Lower leg skin (tissue), 4 donors: Measurements from ENCODE around the gene TMC1. TPM values are rescaled to one million over a fixed set of nuclear protein-coding genes. Genes with fewer than 3 reads are reported as not detected.

ENCODE experiments used
- DNase-seq, 2 donors: peaks; one replicate each; pipeline ENCODE4 v3.0.0-alpha.2; 2019; ENCODE audit warnings: low spot score in 2 of 2
- H3K4me3 ChIP-seq: fragments of 200-600 bp; sonication (generic); 2 replicates; pipeline ENCODE4 v1.5.1; 2017; ENCODE audit warnings: mild to moderate bottlenecking, low read depth; ENCODE audit not compliant: poor library complexity, severe bottlenecking
- POLR2A ChIP-seq, 2 donors: fragments of 450-650 bp; IDR thresholded peaks; one replicate each; pipeline ENCODE4 v1.6.1; 2016 to 2017; ENCODE audit warnings: antibody characterized with exemption in 2 of 2, mild to moderate bottlenecking in 1 of 2, moderate library complexity in 1 of 2
- WGBS, 2 donors: methylation state at CpG; one replicate each; pipeline ENCODE4 v1.1.5; 2018; 5-methylcytosine and 5-hydroxymethylcytosine counted together
- intact Hi-C: fragments of 100-400 bp; cut with DNase I; formaldehyde crosslinking; loops from one replicate; pipeline ENCODE4 v1.15.0; 2023; ENCODE audit warnings: low total_unique reads
- total RNA-seq, 4 donors: library from RNA; depleted of rRNA; stranded (reverse); fragments of >200 nt; gene quantifications; one replicate each; pipeline ENCODE4 v1.1.0, GENCODE V29; 2016
- TF ChIP-seq, protein P1 (sequence below), 3 donors: fragments of 450-650 bp; IDR thresholded peaks; one replicate each; pipeline ENCODE4 v1.5.1; 2016; ENCODE audit warnings: antibody characterized with exemption in 3 of 3, mild to moderate bottlenecking in 3 of 3, moderate library complexity in 2 of 3

Gene TMC1
- total RNA-seq, 4 donors from 2014 or later, result 0.13 to 0.46 TPM; not detected in 2

DNA sequence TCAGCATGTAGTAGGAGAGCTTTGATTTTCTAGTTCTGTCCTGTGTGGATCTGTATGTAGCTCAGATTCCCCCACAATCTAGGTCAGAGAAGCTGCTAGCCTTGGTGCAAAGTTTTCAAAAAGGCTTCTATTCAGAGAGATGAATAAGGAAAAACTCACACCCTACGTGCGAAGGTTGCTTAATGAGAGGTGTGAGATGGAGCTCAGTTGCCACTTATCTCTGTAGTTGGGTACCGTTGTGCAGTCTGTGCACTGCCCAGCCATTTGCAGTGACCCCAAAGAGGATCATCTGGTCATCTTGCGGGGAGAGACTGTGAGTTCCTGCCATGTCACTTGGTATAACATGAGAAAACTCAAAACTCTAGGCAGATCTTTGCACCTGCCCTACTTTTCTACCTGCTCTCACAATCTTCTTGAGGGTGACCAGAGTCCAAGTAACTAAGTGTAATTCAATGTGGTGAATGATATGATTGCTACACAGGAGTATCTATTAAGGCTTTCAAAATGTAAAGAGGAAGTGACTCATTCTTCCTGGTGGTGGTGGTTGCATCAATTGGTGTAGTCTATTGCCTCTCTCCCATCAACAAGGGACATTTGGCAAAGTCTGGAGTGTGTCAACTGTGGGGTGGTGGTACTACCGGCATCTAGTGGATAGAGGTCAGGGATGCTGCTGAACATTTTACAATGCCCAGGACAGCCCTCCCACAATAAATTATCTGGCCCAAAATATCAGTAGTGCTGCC is 65.2 kb downstream of the TMC1 start:
- TF ChIP-seq, protein P1, sequence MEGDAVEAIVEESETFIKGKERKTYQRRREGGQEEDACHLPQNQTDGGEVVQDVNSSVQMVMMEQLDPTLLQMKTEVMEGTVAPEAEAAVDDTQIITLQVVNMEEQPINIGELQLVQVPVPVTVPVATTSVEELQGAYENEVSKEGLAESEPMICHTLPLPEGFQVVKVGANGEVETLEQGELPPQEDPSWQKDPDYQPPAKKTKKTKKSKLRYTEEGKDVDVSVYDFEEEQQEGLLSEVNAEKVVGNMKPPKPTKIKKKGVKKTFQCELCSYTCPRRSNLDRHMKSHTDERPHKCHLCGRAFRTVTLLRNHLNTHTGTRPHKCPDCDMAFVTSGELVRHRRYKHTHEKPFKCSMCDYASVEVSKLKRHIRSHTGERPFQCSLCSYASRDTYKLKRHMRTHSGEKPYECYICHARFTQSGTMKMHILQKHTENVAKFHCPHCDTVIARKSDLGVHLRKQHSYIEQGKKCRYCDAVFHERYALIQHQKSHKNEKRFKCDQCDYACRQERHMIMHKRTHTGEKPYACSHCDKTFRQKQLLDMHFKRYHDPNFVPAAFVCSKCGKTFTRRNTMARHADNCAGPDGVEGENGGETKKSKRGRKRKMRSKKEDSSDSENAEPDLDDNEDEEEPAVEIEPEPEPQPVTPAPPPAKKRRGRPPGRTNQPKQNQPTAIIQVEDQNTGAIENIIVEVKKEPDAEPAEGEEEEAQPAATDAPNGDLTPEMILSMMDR (IDR thresholded peaks at IDR 0.05), result no peak
- no peak for TF ChIP-seq POLR2A (IDR thresholded peaks at IDR 0.05)
- peak in 1 of 2 donors; percentile 55 for DNase-seq
- 69 to 75% methylated on average over 5 of the region's 5 CpGs for WGBS, 2 donors
- intact Hi-C loops, result no loop called here
- no peak overlapping the region for H3K4me3 ChIP-seq

DNA sequence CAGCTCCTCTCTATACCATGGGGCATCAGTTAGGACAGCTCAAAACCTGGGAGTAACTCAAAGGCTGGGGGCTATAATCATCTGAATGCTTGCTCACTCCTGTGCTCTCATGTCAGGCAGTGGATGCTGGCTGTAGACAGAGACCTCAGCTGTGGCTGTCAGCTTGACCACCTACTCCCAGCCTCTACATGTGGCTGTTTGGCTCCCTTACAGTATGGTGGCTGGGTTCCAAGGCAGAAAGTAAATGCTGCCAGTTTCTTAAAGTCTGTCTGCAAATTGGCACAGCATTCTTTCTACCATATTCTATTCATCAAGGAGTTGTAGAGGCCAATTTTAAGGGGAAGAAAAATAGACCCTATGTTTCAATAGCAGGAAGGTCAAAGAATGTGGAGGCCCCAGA is 66.9 kb downstream of the TMC1 start:
- DNase-seq, result no peak
- H3K4me3 ChIP-seq, result no peak overlapping the region
- intact Hi-C loops, result no loop called here
- TF ChIP-seq, protein P1 (IDR thresholded peaks at IDR 0.05), result no peak
- no peak for TF ChIP-seq POLR2A (IDR thresholded peaks at IDR 0.05)

DNA sequence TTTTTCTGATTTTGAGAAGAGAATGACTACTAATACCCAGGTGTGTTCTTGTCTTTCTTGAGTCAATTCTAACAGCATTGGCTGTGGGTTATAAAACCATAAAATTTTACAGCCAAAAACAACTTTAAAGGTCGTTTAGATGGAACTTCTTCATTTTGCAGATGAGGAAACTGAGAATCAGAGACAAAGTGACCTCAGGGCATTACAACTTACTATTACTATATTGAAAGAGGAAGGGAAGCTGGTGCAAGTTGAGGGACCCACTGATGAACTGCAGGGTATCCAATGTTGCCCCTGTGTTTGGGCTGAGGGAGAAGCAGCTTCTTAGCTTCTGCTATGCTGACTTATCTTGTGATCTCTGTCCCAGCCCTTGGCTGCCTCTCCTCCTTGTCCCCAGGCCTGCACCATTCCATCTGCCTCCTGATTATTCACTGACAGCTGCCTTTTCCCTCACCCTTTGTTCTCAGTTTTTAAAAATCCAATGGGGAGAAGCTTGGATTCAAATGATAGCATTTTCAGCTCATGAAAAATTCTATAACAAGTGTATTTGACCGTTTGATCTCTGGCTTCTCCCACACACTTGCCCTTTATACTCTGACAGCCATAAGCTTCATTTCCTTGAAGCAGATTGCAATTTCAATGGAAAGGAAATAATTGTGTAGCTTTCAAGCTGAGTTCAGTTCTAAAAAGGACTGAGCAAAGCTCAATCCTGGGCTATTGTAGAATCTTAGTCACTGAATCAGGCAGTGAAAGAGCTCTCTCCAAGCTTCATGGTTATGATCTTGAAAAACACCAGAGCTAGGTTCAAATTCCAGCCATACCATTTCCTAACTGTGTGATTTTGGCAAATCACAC is 68.5 kb downstream of the TMC1 start:
- intact Hi-C loops, result loop anchor here (5.0 kb wide), 2 partner anchors 223 to 298 kb away; partner anchors contain the start of gene ZFAND5
- DNase-seq, result no peak

DNA sequence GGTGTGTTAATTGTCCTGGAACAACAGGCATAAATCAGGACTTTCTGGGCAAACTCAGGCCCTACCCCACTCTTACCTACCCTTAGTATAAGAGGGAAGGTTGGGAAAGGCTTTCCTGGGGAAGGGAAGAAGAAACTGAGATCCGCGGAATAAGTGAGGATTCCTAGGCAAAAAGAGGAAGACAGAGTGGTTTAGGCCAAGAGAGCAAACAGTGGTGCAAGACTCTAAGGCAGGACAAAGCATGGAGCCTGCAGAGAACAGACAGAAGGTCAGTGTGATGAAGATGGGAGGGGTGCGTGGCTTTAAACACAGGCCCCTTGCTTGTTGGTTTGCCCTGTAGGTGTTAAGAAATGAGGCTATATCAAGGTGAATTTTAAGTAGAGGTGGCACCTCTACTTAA is 69.4 kb downstream of the TMC1 start:
- intact Hi-C loops, result loop anchor here (5.0 kb wide), 2 partner anchors 224 to 299 kb away; partner anchors contain the start of gene ZFAND5
- WGBS, 2 donors, result 91 to 92% methylated on average over 3 of the region's 3 CpGs
- DNase-seq, result no peak
- H3K4me3 ChIP-seq, result no peak overlapping the region
- TF ChIP-seq POLR2A (IDR thresholded peaks at IDR 0.05), result no peak
- TF ChIP-seq, protein P1 (IDR thresholded peaks at IDR 0.05), result no peak

More for the DNA sequence above, 68.5 kb downstream of the TMC1 start:
- 37 to 40% methylated on average over 2 of the region's 2 CpGs for WGBS, 2 donors
- no peak overlapping the region for H3K4me3 ChIP-seq
- TF ChIP-seq, protein P1 (IDR thresholded peaks at IDR 0.05), result no peak
- no peak for TF ChIP-seq POLR2A (IDR thresholded peaks at IDR 0.05)

DNA sequence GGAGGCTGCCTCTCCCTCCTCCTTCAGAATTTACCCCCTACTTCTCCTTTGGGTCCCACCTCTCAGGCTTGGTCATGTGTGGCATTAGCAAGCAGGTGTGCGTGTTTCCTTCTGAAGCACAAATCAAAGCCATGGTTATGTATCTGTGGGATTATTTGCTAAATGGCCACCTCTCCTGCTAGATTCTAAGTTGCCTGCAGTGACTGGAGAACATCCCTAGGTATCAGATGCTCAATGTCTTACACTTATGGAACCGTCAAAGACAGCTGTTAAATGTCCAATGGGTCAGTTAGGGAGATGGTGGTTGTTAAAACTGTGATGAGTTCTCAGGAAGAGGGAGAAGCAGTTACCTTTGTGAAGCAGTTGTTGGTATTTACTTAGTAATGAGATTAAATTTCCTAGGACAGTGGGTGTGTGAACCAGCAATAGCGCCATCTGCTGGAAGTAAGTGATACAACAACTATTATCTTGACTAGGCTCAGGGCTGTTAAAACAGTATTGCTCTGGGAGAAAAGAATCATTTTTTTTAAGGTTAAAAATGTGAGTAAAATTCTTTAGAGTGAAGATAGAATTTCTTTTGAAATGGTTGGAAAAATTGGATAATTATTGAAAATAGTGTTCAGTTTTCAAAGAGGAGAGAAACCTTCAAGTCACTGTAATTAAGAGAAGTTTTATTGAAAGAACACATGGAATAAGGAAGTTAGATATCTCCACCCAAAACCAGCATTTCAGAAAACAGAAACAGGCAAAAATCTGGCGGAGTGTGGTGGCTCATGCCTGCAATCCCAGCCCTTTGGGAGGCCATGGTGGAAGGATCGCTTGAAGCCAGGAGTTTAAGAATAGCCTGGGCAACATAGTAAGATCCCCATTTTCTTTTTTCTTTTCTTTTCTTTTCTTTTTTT is 71.3 kb downstream of the TMC1 start:
- TF ChIP-seq, protein P1 (IDR thresholded peaks at IDR 0.05), result peak in 1 of 3 donors; percentile 42
- TF ChIP-seq POLR2A (IDR thresholded peaks at IDR 0.05), result no peak
- WGBS, 2 donors, result 51 to 57% methylated on average over 5 of the region's 5 CpGs
- intact Hi-C loops, result loop anchor here (5.0 kb wide), 2 partner anchors 225 to 300 kb away; partner anchors contain the start of gene ZFAND5
- H3K4me3 ChIP-seq, result no peak overlapping the region
- no peak for DNase-seq
